HepG2 (cell line): ENCODE measurements around the gene PNN. TPM values are rescaled to one million over a fixed set of nuclear protein-coding genes. Genes with fewer than 3 reads are reported as not detected.

ENCODE experiments used
- BCL6 ChIP-seq: IDR thresholded peaks from 2 replicates; pipeline ENCODE4 v1.6.1; 2016; ENCODE audit warnings: missing genetic modification reagents, missing compliant biosample characterization
- CAMTA2 ChIP-seq: sonication (generic); formaldehyde crosslinking; IDR thresholded peaks from 2 replicates; pipeline ENCODE4 v1.4.0; 2020; ENCODE audit warnings: mild to moderate bottlenecking, missing genetic modification reagents, borderline replicate concordance
- CCDC6 ChIP-seq: sonication (generic); formaldehyde crosslinking; IDR thresholded peaks from 2 replicates; pipeline ENCODE4 v1.8.1; 2022; ENCODE audit warnings: mild to moderate bottlenecking, missing genetic modification reagents, moderate library complexity
- CEBPG ChIP-seq: IDR thresholded peaks from 2 replicates; pipeline ENCODE4 v1.6.1; 2016
- FLYWCH1 ChIP-seq: sonication (generic); formaldehyde crosslinking; IDR thresholded peaks from 2 replicates; pipeline ENCODE4 v1.8.1; 2023; ENCODE audit warnings: mild to moderate bottlenecking, missing genetic modification reagents
- MEIS1 ChIP-seq: sonication (generic); formaldehyde crosslinking; IDR thresholded peaks from 2 replicates; pipeline ENCODE4 v1.9.0; 2021; ENCODE audit warnings: mild to moderate bottlenecking, missing genetic modification reagents, moderate library complexity, borderline replicate concordance
- MYC ChIP-seq: sonication (generic); formaldehyde crosslinking; IDR thresholded peaks from 2 replicates; pipeline ENCODE4 v1.9.0; 2021; ENCODE audit warnings: missing genetic modification reagents, borderline replicate concordance
- RFX5 ChIP-seq: IDR thresholded peaks from 2 replicates; pipeline ENCODE4 v1.6.1; 2011; ENCODE audit warnings: low read depth, low read length, improper control_type of control experiment
- ZNF18 ChIP-seq: sonication (generic); formaldehyde crosslinking; IDR thresholded peaks from 2 replicates; pipeline ENCODE4 v1.8.0; 2022; ENCODE audit warnings: mild to moderate bottlenecking, missing genetic modification reagents; ENCODE audit not compliant: insufficient replicate concordance
- ZNF343 ChIP-seq: sonication (generic); formaldehyde crosslinking; IDR thresholded peaks from 2 replicates; pipeline ENCODE4 v1.4.0; 2020; ENCODE audit warnings: mild to moderate bottlenecking, missing genetic modification reagents
- ZNF615 ChIP-seq: sonication (generic); formaldehyde crosslinking; IDR thresholded peaks from 2 replicates; pipeline ENCODE4 v1.5.0; 2020; ENCODE audit warnings: mild to moderate bottlenecking, missing genetic modification reagents, borderline replicate concordance
- ZNF629 ChIP-seq: sonication (generic); formaldehyde crosslinking; conservative IDR thresholded peaks from 2 replicates; pipeline ENCODE4 v1.5.0; 2020; ENCODE audit warnings: missing genetic modification reagents
- polyA plus RNA-seq, 8 experiments: library from polyadenylated mRNA; depleted of rRNA in 3 of 8; stranded (reverse) in 7 of 8; unstranded in 1 of 8; fragments of >200 nt; fragmentation: Illumina TruSeq in 4 of 8; extraction: Trizol in 4 of 8; gene quantifications; 2 replicates each; pipeline versions ENCODE4 v1.2.1 to v1.2.3, GENCODE V29; 2011 to 2016; ENCODE audit warnings: low read depth in 4 of 8, missing spikeins in 1 of 8, mixed read lengths in 1 of 8; ENCODE audit not compliant: insufficient read depth in 1 of 8
- total RNA-seq, 5 experiments: library from RNA; depleted of rRNA; stranded (reverse); fragments of >200 nt; fragmentation: Illumina TruSeq; extraction: Trizol; gene quantifications; 2 replicates each; pipeline ENCODE4 v1.2.3, GENCODE V29; 2016; ENCODE audit warnings: low read depth in 1 of 5
- TF ChIP-seq, protein P1 (sequence below), 2 experiments: sonication (generic) in 1 of 2; formaldehyde crosslinking in 1 of 2; IDR thresholded peaks; 2 replicates each; pipeline versions ENCODE4 v1.5.1 to v1.6.1; 2011 to 2020; ENCODE audit warnings: borderline replicate concordance in 1 of 2, low read depth in 1 of 2, low read length in 1 of 2, mild to moderate bottlenecking in 1 of 2, missing genetic modification reagents in 1 of 2, moderate library complexity in 1 of 2
- TF ChIP-seq, protein P2 (sequence below): IDR thresholded peaks from 2 replicates; pipeline ENCODE4 v1.6.1; 2016; ENCODE audit warnings: missing genetic modification reagents, missing compliant biosample characterization
- TF ChIP-seq, protein P3 (sequence below): sonication (generic); formaldehyde crosslinking; IDR thresholded peaks from 2 replicates; pipeline ENCODE4 v1.9.0; 2021; ENCODE audit warnings: missing genetic modification reagents, mild to moderate bottlenecking, borderline replicate concordance
- TF ChIP-seq, protein P4 (sequence below): sonication (generic); formaldehyde crosslinking; IDR thresholded peaks from 2 replicates; pipeline ENCODE4 v1.5.1; 2020; ENCODE audit warnings: mild to moderate bottlenecking, missing genetic modification reagents, borderline replicate concordance

The PNN gene
- total and polyA plus RNA-seq, 2 of the 13 experiments (the other 11 are each of a cell fraction or from before 2014, with no cell fraction given) = 58.0 to 214 TPM

GRCh38 chr14:39181026-39181692, 6.1 kb downstream of the PNN start (continued):
- TF ChIP-seq RFX5 = no peak
- no peak for TF ChIP-seq ZNF343
- no peak for TF ChIP-seq ZNF615 (CRISPR knock-in tag)
- no peak for TF ChIP-seq BCL6 (CRISPR knock-in tag)
- no peak for TF ChIP-seq MYC (CRISPR knock-in tag)
- no peak for TF ChIP-seq ZNF18 (CRISPR knock-in tag)
- TF ChIP-seq ZNF629 (CRISPR knock-in tag) = no peak
- TF ChIP-seq, protein P1, sequence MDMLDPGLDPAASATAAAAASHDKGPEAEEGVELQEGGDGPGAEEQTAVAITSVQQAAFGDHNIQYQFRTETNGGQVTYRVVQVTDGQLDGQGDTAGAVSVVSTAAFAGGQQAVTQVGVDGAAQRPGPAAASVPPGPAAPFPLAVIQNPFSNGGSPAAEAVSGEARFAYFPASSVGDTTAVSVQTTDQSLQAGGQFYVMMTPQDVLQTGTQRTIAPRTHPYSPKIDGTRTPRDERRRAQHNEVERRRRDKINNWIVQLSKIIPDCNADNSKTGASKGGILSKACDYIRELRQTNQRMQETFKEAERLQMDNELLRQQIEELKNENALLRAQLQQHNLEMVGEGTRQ (IDR thresholded peaks at IDR 0.05; ENCODE audit: low read depth, low read length) = no peak
- TF ChIP-seq, protein P1 (CRISPR knock-in tag; IDR thresholded peaks at IDR 0.05; ENCODE audit: borderline replicate concordance) = no peak
- TF ChIP-seq, protein P2, sequence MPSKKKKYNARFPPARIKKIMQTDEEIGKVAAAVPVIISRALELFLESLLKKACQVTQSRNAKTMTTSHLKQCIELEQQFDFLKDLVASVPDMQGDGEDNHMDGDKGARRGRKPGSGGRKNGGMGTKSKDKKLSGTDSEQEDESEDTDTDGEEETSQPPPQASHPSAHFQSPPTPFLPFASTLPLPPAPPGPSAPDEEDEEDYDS (CRISPR knock-in tag) = no peak
- no peak for TF ChIP-seq FLYWCH1 (CRISPR knock-in tag)
- no peak for TF ChIP-seq CCDC6 (CRISPR knock-in tag)
- TF ChIP-seq, protein P3, sequence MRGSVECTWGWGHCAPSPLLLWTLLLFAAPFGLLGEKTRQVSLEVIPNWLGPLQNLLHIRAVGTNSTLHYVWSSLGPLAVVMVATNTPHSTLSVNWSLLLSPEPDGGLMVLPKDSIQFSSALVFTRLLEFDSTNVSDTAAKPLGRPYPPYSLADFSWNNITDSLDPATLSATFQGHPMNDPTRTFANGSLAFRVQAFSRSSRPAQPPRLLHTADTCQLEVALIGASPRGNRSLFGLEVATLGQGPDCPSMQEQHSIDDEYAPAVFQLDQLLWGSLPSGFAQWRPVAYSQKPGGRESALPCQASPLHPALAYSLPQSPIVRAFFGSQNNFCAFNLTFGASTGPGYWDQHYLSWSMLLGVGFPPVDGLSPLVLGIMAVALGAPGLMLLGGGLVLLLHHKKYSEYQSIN (CRISPR knock-in tag) = no peak
- TF ChIP-seq CEBPG (CRISPR knock-in tag) = no peak
- TF ChIP-seq MEIS1 = no peak
- TF ChIP-seq, protein P4, sequence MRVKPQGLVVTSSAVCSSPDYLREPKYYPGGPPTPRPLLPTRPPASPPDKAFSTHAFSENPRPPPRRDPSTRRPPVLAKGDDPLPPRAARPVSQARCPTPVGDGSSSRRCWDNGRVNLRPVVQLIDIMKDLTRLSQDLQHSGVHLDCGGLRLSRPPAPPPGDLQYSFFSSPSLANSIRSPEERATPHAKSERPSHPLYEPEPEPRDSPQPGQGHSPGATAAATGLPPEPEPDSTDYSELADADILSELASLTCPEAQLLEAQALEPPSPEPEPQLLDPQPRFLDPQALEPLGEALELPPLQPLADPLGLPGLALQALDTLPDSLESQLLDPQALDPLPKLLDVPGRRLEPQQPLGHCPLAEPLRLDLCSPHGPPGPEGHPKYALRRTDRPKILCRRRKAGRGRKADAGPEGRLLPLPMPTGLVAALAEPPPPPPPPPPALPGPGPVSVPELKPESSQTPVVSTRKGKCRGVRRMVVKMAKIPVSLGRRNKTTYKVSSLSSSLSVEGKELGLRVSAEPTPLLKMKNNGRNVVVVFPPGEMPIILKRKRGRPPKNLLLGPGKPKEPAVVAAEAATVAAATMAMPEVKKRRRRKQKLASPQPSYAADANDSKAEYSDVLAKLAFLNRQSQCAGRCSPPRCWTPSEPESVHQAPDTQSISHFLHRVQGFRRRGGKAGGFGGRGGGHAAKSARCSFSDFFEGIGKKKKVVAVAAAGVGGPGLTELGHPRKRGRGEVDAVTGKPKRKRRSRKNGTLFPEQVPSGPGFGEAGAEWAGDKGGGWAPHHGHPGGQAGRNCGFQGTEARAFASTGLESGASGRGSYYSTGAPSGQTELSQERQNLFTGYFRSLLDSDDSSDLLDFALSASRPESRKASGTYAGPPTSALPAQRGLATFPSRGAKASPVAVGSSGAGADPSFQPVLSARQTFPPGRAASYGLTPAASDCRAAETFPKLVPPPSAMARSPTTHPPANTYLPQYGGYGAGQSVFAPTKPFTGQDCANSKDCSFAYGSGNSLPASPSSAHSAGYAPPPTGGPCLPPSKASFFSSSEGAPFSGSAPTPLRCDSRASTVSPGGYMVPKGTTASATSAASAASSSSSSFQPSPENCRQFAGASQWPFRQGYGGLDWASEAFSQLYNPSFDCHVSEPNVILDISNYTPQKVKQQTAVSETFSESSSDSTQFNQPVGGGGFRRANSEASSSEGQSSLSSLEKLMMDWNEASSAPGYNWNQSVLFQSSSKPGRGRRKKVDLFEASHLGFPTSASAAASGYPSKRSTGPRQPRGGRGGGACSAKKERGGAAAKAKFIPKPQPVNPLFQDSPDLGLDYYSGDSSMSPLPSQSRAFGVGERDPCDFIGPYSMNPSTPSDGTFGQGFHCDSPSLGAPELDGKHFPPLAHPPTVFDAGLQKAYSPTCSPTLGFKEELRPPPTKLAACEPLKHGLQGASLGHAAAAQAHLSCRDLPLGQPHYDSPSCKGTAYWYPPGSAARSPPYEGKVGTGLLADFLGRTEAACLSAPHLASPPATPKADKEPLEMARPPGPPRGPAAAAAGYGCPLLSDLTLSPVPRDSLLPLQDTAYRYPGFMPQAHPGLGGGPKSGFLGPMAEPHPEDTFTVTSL = no peak
- TF ChIP-seq CAMTA2 (CRISPR knock-in tag) = no peak
